Stimulated activated CD8-positive, alpha-beta memory T cell treated with anti-CD3 and anti-CD28 coated beads, Interleukin-7, amount 100 ng/mL, for 48 hours (primary cell): ENCODE results near the gene C17orf78.
"Not testable (repeated sequence)": the region's sequence is repeated elsewhere in the genome, so short reads cannot be mapped to it uniquely, and the experiment has no call there.

Experiments
- DNase-seq, 2 donors: peaks; one replicate each; pipeline ENCODE4 v3.0.0-alpha.2; 2020; ENCODE audit warnings: low read depth in 1 of 2; ENCODE audit errors: extremely low read depth in 1 of 2

The C17orf78 gene

GRCh38 chr17:37430051-37430627 lies 54.4 kb downstream of the C17orf78 start:
- no peak for DNase-seq

GRCh38 chr17:37432671-37433070 lies 56.9 kb downstream of the C17orf78 start:
- no peak for DNase-seq

- DNase-seq: no peak
These were observed 62.4 kb downstream of the C17orf78 start for GRCh38 chr17:37438141-37438540.

- DNase-seq: no peak
These were observed 64.6 kb downstream of the C17orf78 start for GRCh38 chr17:37440424-37440823.

- DNase-seq: not testable (repeated sequence)
These were observed 65.7 kb downstream of the C17orf78 start for GRCh38 chr17:37441369-37442014.
